ENCODE results near the gene SLC15A4.

GRCh38 chr12:128813392-128813791 is 10.4 kb downstream of the SLC15A4 start:
- TF ChIP-seq CTCF (IDR thresholded peaks at IDR 0.05; ENCODE audit: low read depth, low read length, missing input control), result no peak
- TF ChIP-seq HNF4A (conservative IDR thresholded peaks at IDR 0.05), result no peak
- TF ChIP-seq YY1 (IDR thresholded peaks at IDR 0.05), result no peak
- TF ChIP-seq TAF1 (conservative IDR thresholded peaks at IDR 0.05), result no peak
- no peak for TF ChIP-seq RXRA (IDR thresholded peaks at IDR 0.05)
- TF ChIP-seq GABPA (IDR thresholded peaks at IDR 0.05 in 1 of 2, conservative IDR thresholded peaks at IDR 0.05 in 1 of 2), result no peak
- TF ChIP-seq EGR1 (IDR thresholded peaks at IDR 0.05; ENCODE audit: low read depth in 2 of 2), result no peak
- TF ChIP-seq RAD21 (IDR thresholded peaks at IDR 0.05), result no peak
- no peak for TF ChIP-seq SP1 (IDR thresholded peaks at IDR 0.05)
- no peak for TF ChIP-seq REST (IDR thresholded peaks at IDR 0.05)
- TF ChIP-seq MAX (IDR thresholded peaks at IDR 0.05), result no peak
- no peak for TF ChIP-seq ZBTB33 (IDR thresholded peaks at IDR 0.05)

Data from liver (tissue), 3 donors.